ENCODE measurements around the gene MMRN2. TPM values are rescaled to one million over a fixed set of nuclear protein-coding genes. Genes with fewer than 3 reads are reported as not detected.

MMRN2 gene
- total and polyA plus RNA-seq, 4 donors = 1.7 to 12.1 (median 8.6) TPM

DNA sequence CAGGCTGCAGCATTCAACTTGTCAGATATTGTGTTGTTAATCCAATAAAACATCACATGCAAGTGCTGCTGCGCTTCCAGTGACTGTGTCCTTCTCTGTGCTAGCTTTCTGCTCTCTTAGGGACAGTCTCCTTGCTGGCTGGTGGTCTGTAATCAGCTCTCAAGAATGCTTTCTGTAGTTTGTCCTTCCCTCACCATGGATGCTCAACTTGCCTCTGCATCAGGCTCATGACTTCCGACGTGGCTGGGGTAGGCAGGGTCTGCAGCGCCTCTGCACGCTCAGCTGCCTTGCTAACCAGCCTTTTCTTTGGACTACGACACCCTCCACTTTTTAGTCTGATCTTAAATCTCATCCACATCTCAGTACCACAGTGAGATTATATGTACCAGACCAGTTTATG, 58.3 kb downstream of the MMRN2 start:
- Histone ChIP-seq H3K9me3 (ENCODE audit: control insufficient read depth in 4 of 4, low read length in 3 of 4) (no peaks in the 10 kb centered on the region), H3K36me3 (ENCODE audit: control insufficient read depth in 4 of 4, insufficient read depth in 3 of 4, low read depth in 1 of 4, low read length in 3 of 4) (no peaks in the 10 kb centered on the region), H3K4me1 (ENCODE audit: control insufficient read depth in 4 of 4, insufficient read depth in 4 of 4, low read length in 3 of 4) (peaks cover 0 to 7% (median 3%) of the 10 kb centered on the region in 4 donors), H3K9ac (ENCODE audit: low read depth in 1 of 2, low read length in 2 of 2) (no peak overlapping the region), H3K27me3 (ENCODE audit: control insufficient read depth in 4 of 4, insufficient read depth in 4 of 4, low read length in 3 of 4) (no peaks in the 10 kb centered on the region), H3K4me3 (ENCODE audit: low read depth in 1 of 3, low read length in 3 of 3) (no peak overlapping the region), H3K27ac (ENCODE audit: low read depth in 1 of 2, low read length in 2 of 2) (no peak overlapping the region)
- 74% methylated on average over 6 of the region's 6 CpGs for WGBS
- TF ChIP-seq HNF4A (conservative IDR thresholded peaks at IDR 0.05) = no peak
- TF ChIP-seq, protein P1, sequence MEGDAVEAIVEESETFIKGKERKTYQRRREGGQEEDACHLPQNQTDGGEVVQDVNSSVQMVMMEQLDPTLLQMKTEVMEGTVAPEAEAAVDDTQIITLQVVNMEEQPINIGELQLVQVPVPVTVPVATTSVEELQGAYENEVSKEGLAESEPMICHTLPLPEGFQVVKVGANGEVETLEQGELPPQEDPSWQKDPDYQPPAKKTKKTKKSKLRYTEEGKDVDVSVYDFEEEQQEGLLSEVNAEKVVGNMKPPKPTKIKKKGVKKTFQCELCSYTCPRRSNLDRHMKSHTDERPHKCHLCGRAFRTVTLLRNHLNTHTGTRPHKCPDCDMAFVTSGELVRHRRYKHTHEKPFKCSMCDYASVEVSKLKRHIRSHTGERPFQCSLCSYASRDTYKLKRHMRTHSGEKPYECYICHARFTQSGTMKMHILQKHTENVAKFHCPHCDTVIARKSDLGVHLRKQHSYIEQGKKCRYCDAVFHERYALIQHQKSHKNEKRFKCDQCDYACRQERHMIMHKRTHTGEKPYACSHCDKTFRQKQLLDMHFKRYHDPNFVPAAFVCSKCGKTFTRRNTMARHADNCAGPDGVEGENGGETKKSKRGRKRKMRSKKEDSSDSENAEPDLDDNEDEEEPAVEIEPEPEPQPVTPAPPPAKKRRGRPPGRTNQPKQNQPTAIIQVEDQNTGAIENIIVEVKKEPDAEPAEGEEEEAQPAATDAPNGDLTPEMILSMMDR (IDR thresholded peaks at IDR 0.05; ENCODE audit: low read depth, low read length, missing input control) = no peak
- DNase-seq (ENCODE audit: low spot score) = no peak

DNA sequence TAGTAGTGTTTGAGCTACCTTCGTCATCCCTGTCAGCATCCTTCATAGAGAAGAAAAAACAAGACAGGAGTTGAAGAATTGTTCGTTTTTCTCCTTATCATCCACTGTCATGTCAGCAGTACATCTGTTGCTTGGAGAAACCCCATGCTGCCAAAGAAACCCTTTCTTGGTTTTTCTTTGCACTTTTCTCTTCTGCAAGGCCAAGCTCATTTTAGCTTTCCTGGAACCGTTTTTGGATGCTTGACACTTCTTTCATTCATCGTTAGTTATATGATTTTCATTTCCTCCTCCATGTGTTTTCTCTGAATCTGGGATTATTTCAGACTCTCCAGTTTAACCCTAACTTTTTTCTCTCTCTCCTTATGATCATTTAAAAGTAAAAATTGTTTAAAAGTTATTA, 58.9 kb downstream of the MMRN2 start:
- DNase-seq (ENCODE audit: low spot score) = no peak
- Histone ChIP-seq H3K9me3 (ENCODE audit: control insufficient read depth in 4 of 4, low read length in 3 of 4) (no peaks in the 10 kb centered on the region), H3K9ac (ENCODE audit: low read depth in 1 of 2, low read length in 2 of 2) (no peak overlapping the region), H3K36me3 (ENCODE audit: control insufficient read depth in 4 of 4, insufficient read depth in 3 of 4, low read depth in 1 of 4, low read length in 3 of 4) (no peaks in the 10 kb centered on the region), H3K4me1 (ENCODE audit: control insufficient read depth in 4 of 4, insufficient read depth in 4 of 4, low read length in 3 of 4) (peaks cover 0 to 7% (median 3%) of the 10 kb centered on the region in 4 donors), H3K27ac (ENCODE audit: low read depth in 1 of 2, low read length in 2 of 2) (no peak overlapping the region), H3K27me3 (ENCODE audit: control insufficient read depth in 4 of 4, insufficient read depth in 4 of 4, low read length in 3 of 4) (no peaks in the 10 kb centered on the region), H3K4me3 (ENCODE audit: low read depth in 1 of 3, low read length in 3 of 3) (no peak overlapping the region)
- WGBS = 82% methylated on average over 4 of the region's 4 CpGs
- TF ChIP-seq TAF1 (conservative IDR thresholded peaks at IDR 0.05) = no peak
- TF ChIP-seq, protein P2, sequence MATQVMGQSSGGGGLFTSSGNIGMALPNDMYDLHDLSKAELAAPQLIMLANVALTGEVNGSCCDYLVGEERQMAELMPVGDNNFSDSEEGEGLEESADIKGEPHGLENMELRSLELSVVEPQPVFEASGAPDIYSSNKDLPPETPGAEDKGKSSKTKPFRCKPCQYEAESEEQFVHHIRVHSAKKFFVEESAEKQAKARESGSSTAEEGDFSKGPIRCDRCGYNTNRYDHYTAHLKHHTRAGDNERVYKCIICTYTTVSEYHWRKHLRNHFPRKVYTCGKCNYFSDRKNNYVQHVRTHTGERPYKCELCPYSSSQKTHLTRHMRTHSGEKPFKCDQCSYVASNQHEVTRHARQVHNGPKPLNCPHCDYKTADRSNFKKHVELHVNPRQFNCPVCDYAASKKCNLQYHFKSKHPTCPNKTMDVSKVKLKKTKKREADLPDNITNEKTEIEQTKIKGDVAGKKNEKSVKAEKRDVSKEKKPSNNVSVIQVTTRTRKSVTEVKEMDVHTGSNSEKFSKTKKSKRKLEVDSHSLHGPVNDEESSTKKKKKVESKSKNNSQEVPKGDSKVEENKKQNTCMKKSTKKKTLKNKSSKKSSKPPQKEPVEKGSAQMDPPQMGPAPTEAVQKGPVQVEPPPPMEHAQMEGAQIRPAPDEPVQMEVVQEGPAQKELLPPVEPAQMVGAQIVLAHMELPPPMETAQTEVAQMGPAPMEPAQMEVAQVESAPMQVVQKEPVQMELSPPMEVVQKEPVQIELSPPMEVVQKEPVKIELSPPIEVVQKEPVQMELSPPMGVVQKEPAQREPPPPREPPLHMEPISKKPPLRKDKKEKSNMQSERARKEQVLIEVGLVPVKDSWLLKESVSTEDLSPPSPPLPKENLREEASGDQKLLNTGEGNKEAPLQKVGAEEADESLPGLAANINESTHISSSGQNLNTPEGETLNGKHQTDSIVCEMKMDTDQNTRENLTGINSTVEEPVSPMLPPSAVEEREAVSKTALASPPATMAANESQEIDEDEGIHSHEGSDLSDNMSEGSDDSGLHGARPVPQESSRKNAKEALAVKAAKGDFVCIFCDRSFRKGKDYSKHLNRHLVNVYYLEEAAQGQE (IDR thresholded peaks at IDR 0.05) = no peak
- TF ChIP-seq, protein P3, sequence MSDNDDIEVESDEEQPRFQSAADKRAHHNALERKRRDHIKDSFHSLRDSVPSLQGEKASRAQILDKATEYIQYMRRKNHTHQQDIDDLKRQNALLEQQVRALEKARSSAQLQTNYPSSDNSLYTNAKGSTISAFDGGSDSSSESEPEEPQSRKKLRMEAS (IDR thresholded peaks at IDR 0.05) = no peak
- no peak for TF ChIP-seq RAD21 (IDR thresholded peaks at IDR 0.05)
- TF ChIP-seq HNF4A (conservative IDR thresholded peaks at IDR 0.05) = no peak
- TF ChIP-seq SP1 (IDR thresholded peaks at IDR 0.05) = no peak
- no peak for TF ChIP-seq FOXA2 (IDR thresholded peaks at IDR 0.05)

DNA sequence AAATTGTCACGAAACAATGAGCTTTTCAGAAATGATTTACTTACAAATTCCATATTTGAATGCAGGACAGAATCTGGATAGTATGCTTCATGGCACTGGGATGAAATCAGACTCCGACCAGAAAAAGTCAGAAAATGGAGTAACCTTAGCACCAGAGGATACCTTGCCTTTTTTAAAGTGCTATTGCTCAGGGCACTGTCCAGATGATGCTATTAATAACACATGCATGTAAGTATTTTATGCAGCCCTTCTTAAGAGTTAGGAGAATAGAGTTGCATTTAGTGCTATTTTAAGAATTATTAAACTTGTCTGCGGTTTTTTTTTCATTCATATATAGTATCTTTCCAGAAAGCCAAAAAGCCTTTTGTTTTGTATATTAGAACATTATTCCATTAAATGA, 67.4 kb downstream of the MMRN2 start:
- no peak overlapping the region for H3K4me3 ChIP-seq (ENCODE audit: low read depth in 1 of 3, low read length in 3 of 3)
- H3K27me3 ChIP-seq (ENCODE audit: control insufficient read depth in 4 of 4, insufficient read depth in 4 of 4, low read length in 3 of 4) = no peaks in the 10 kb centered on the region
- H3K27ac ChIP-seq (ENCODE audit: low read depth in 1 of 2, low read length in 2 of 2) = no peak overlapping the region
- H3K9me3 ChIP-seq (ENCODE audit: control insufficient read depth in 4 of 4, low read length in 3 of 4) = no peaks in the 10 kb centered on the region
- WGBS = 94% methylated on average over 3 of the region's 3 CpGs
- H3K36me3 ChIP-seq (ENCODE audit: control insufficient read depth in 4 of 4, insufficient read depth in 3 of 4, low read depth in 1 of 4, low read length in 3 of 4) = peaks cover 0 to 3% (median 0%) of the 10 kb centered on the region in 4 donors
- no peak overlapping the region for H3K9ac ChIP-seq (ENCODE audit: low read depth in 1 of 2, low read length in 2 of 2)
- H3K4me1 ChIP-seq (ENCODE audit: control insufficient read depth in 4 of 4, insufficient read depth in 4 of 4, low read length in 3 of 4) = no peaks in the 10 kb centered on the region
- DNase-seq (ENCODE audit: low spot score) = no peak
- no peak for TF ChIP-seq HNF4A (conservative IDR thresholded peaks at IDR 0.05)
- TF ChIP-seq FOXA2 (IDR thresholded peaks at IDR 0.05) = no peak
- no peak for TF ChIP-seq HNF4G (IDR thresholded peaks at IDR 0.05)
- TF ChIP-seq YY1 (IDR thresholded peaks at IDR 0.05) = no peak
- TF ChIP-seq EGR1 (IDR thresholded peaks at IDR 0.05; ENCODE audit: low read depth in 2 of 2) = no peak
- no peak for TF ChIP-seq RAD21 (IDR thresholded peaks at IDR 0.05)
- TF ChIP-seq, protein P4, sequence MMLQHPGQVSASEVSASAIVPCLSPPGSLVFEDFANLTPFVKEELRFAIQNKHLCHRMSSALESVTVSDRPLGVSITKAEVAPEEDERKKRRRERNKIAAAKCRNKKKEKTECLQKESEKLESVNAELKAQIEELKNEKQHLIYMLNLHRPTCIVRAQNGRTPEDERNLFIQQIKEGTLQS (IDR thresholded peaks at IDR 0.05) = no peak
- no peak for TF ChIP-seq RXRA (IDR thresholded peaks at IDR 0.05)
- TF ChIP-seq FOXA1 (IDR thresholded peaks at IDR 0.05) = no peak
- TF ChIP-seq, protein P1 (IDR thresholded peaks at IDR 0.05; ENCODE audit: low read depth, low read length, missing input control) = no peak

Data from liver (tissue), 9 donors.